ENCODE results near the gene NPTX2. TPM values are rescaled to one million over a fixed set of nuclear protein-coding genes. Genes with fewer than 3 reads are reported as not detected.

The NPTX2 gene
- total and polyA plus RNA-seq, 2 experiments from 2014 or later: 8.2 to 24.1 TPM

- no peaks in the 10 kb centered on the region for H3K79me2 ChIP-seq (replicated peaks; ENCODE audit: insufficient read depth)
- no peaks in the 10 kb centered on the region for H4K20me1 ChIP-seq (replicated peaks; ENCODE audit: insufficient read depth)
- Mint-ChIP-seq H3K27me3 (ENCODE audit: insufficient read depth, low read depth, poor library complexity) (no peaks in the 10 kb centered on the region), H3K4me3 (no peak overlapping the region), H3K9me3 (no peaks in the 10 kb centered on the region), H3K36me3 (ENCODE audit: low read depth) (no peaks in the 10 kb centered on the region), H3K4me1 (no peaks in the 10 kb centered on the region), H3K27ac (no peak overlapping the region)
- H2AFZ ChIP-seq: no peak overlapping the region
- H3K27ac ChIP-seq (ENCODE audit: low read depth): no peak overlapping the region
- no peaks in the 10 kb centered on the region for H3K4me1 ChIP-seq (ENCODE audit: insufficient read depth)
- H3K4me3 ChIP-seq: no peak overlapping the region
- DNase-seq (ENCODE audit: low spot score) (no peak), ATAC-seq (no peak)
- no peaks in the 10 kb centered on the region for H3K36me3 ChIP-seq (ENCODE audit: insufficient read depth)
- H3K27me3 ChIP-seq (ENCODE audit: insufficient read depth): no peaks in the 10 kb centered on the region
- no peak overlapping the region for H3K4me2 ChIP-seq
- no peaks in the 10 kb centered on the region for H3F3A ChIP-seq (replicated peaks; ENCODE audit: low read depth)
- H3K9me2 ChIP-seq (ENCODE audit: insufficient read depth): no peaks in the 10 kb centered on the region
- no peak for TF ChIP-seq ZNF462 (CRISPR knock-in tag; IDR thresholded peaks at IDR 0.05)
- no peak for TF ChIP-seq ZNF114 (CRISPR knock-in tag; IDR thresholded peaks at IDR 0.05)
- no peak for TF ChIP-seq STAT1 (IDR thresholded peaks at IDR 0.05; ENCODE audit: unreplicated experiment)
- no peak for TF ChIP-seq EZH2 (IDR thresholded peaks at IDR 0.05; ENCODE audit: low read depth, unreplicated experiment)
- TF ChIP-seq NANOG (IDR thresholded peaks at IDR 0.05; ENCODE audit: borderline replicate concordance): no peak
- no peak for TF ChIP-seq REST (IDR thresholded peaks at IDR 0.05; ENCODE audit: unreplicated experiment)
- TF ChIP-seq POLR2AphosphoS5 (IDR thresholded peaks at IDR 0.05; ENCODE audit: low read depth): no peak
- TF ChIP-seq EZH2phosphoT487 (IDR thresholded peaks at IDR 0.05; ENCODE audit: unreplicated experiment): no peak
- no peak for TF ChIP-seq JUNB (IDR thresholded peaks at IDR 0.05; ENCODE audit: unreplicated experiment)
- no peak for TF ChIP-seq CTCF (conservative IDR thresholded peaks at IDR 0.05; ENCODE audit: low read depth in 2 of 2)
These were observed 22.7 kb upstream of the NPTX2 start for GRCh38 chr7:98594348-98594747.

All from GM23338 (cell line).